ENCODE measurements around the gene SIGLEC12. TPM values are rescaled to one million over a fixed set of nuclear protein-coding genes. Genes with fewer than 3 reads are reported as not detected.

The SIGLEC12 gene
- total RNA-seq, 2 experiments from 2014 or later, result not detected

DNA sequence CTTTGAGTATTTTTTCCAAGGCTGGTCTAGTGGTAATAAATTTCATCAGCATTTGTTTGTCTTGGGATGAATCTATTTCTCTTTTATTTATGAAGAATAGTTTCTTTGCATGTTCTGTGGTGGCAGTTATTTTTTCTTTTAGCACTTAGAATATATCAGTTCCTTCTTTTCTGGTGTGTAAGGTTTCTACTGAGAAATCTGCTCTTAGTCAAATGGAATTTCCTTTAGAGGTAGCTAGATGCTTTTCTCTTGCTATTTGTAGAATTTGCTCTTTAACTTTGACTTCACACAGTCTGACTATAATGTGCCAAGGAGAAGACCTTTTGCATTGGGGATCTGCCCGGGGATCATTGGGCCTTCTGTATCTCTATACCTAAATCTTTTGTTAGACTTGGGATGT lies 33.9 kb upstream of the SIGLEC12 start:
- ChIA-PET POLR2A (no interaction called here), CTCF (no interaction called here)
- Histone ChIP-seq H3K27me3 (ENCODE audit: control insufficient read depth in 1 of 2, insufficient read depth in 2 of 2, low read length in 2 of 2) (peaks cover 13 to 38% of the 10 kb centered on the region in 2 experiments), H3K27ac (ENCODE audit: low read depth in 1 of 2, low read length in 2 of 2) (no peak overlapping the region), H3K4me3 (ENCODE audit: low read length) (no peak overlapping the region), H3K9me3 (ENCODE audit: control insufficient read depth in 1 of 2, insufficient read depth in 1 of 2, low read length in 2 of 2) (peaks cover 0 to 17% of the 10 kb centered on the region in 2 experiments), H3K4me1 (ENCODE audit: insufficient read depth, low read length) (peaks cover 5% of the 10 kb centered on the region), H3K36me3 (ENCODE audit: insufficient read depth, low read length) (no peaks in the 10 kb centered on the region)
- ATAC-seq (ENCODE audit: poor library complexity) (no peak), DNase-seq (no peak)
- no peak overlapping the region for H3K4me3 Mint-ChIP-seq
- H3K36me3 Mint-ChIP-seq (ENCODE audit: low read depth), result no peaks in the 10 kb centered on the region
- no peak overlapping the region for H3K27ac Mint-ChIP-seq
- H3K9me3 Mint-ChIP-seq, result peaks cover 4% of the 10 kb centered on the region
- TF ChIP-seq, protein P1, sequence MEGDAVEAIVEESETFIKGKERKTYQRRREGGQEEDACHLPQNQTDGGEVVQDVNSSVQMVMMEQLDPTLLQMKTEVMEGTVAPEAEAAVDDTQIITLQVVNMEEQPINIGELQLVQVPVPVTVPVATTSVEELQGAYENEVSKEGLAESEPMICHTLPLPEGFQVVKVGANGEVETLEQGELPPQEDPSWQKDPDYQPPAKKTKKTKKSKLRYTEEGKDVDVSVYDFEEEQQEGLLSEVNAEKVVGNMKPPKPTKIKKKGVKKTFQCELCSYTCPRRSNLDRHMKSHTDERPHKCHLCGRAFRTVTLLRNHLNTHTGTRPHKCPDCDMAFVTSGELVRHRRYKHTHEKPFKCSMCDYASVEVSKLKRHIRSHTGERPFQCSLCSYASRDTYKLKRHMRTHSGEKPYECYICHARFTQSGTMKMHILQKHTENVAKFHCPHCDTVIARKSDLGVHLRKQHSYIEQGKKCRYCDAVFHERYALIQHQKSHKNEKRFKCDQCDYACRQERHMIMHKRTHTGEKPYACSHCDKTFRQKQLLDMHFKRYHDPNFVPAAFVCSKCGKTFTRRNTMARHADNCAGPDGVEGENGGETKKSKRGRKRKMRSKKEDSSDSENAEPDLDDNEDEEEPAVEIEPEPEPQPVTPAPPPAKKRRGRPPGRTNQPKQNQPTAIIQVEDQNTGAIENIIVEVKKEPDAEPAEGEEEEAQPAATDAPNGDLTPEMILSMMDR (IDR thresholded peaks at IDR 0.05), result no peak
- H3K27me3 Mint-ChIP-seq, result peaks cover 81% of the 10 kb centered on the region
- H3K4me1 Mint-ChIP-seq (ENCODE audit: low read depth), result no peaks in the 10 kb centered on the region
- intact Hi-C loops (cut with DNase I, micrococcal nuclease), result no loop called here

GRCh38 chr19:51531349-51532315 lies 30.0 kb upstream of the SIGLEC12 start, which contains the start of gene SIGLEC6:
Gene SIGLEC6 (minus strand): TSS chr19:51531670. CDS start chr19:51531648, 22 bp downstream.
- no peak within 1 kb of the TSS for H3K27ac Mint-ChIP-seq
- no peaks in the 10 kb centered on the region for H3K36me3 Mint-ChIP-seq (ENCODE audit: low read depth)
- ChIA-PET POLR2A (no interaction called here), CTCF (no interaction called here)
- H3K27me3 ChIP-seq (ENCODE audit: control insufficient read depth in 1 of 2, insufficient read depth in 2 of 2, low read length in 2 of 2), result peaks cover 8 to 22% of the 10 kb centered on the region in 2 experiments
- H3K9me3 Mint-ChIP-seq, result peaks cover 4% of the 10 kb centered on the region
- no peak within 1 kb of the TSS for H3K27ac ChIP-seq (ENCODE audit: low read depth in 1 of 2, low read length in 2 of 2)
- TF ChIP-seq, protein P1 (IDR thresholded peaks at IDR 0.05), result no peak
- DNase-seq (peak in 4 of 14 experiments; percentile 5 to 65 (median 50)), ATAC-seq (ENCODE audit: poor library complexity) (peak; percentile 52)
- peaks cover 5% of the 10 kb centered on the region for H3K4me1 ChIP-seq (ENCODE audit: insufficient read depth, low read length)
- intact Hi-C loops (cut with DNase I, micrococcal nuclease), result no loop called here
- no peak within 1 kb of the TSS for H3K4me3 Mint-ChIP-seq
- H3K27me3 Mint-ChIP-seq, result peaks cover 80% of the 10 kb centered on the region
- no peaks in the 10 kb centered on the region for H3K4me1 Mint-ChIP-seq (ENCODE audit: low read depth)
- H3K4me3 ChIP-seq (ENCODE audit: low read length), result no peak within 1 kb of the TSS
- H3K9me3 ChIP-seq (ENCODE audit: control insufficient read depth in 1 of 2, insufficient read depth in 1 of 2, low read length in 2 of 2), result peaks cover 0 to 12% of the 10 kb centered on the region in 2 experiments
- H3K36me3 ChIP-seq (ENCODE audit: insufficient read depth, low read length), result no peaks in the 10 kb centered on the region

DNA sequence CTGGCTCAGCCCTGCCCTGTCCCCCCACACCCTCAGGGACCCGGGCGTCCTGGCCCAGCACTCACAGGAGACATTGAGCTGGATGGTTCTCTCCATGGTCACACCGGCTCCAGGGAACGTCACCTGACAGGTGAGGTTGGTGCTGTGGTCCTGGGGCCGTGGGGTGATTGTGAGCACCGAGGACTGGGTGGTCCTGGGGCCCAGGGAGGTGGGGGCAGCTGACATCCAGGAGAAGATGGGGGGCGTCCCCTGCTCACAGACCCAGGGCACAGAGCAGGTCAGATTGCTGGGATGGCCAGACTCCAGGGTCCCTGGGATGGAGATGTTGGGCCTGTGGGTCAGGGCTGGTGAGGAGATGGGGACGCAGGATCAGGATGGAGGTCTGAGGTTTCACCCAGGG lies 29.0 kb upstream of the SIGLEC12 start:
- ATAC-seq (ENCODE audit: poor library complexity) (no peak), DNase-seq (no peak)
- Mint-ChIP-seq H3K27ac (no peak overlapping the region), H3K27me3 (peaks cover 75% of the 10 kb centered on the region), H3K4me1 (ENCODE audit: low read depth) (no peaks in the 10 kb centered on the region), H3K4me3 (no peak overlapping the region), H3K9me3 (peaks cover 3% of the 10 kb centered on the region), H3K36me3 (ENCODE audit: low read depth) (no peaks in the 10 kb centered on the region)
- TF ChIP-seq, protein P1 (IDR thresholded peaks at IDR 0.05), result no peak
- ChIA-PET POLR2A (interaction anchor here (0.7 kb wide), 1 partner anchor 25 kb away, joined by 3 read pairs; no protein-coding TSS in a partner anchor), CTCF (no interaction called here)
- Histone ChIP-seq H3K4me3 (ENCODE audit: low read length) (no peak overlapping the region), H3K36me3 (ENCODE audit: insufficient read depth, low read length) (no peaks in the 10 kb centered on the region), H3K9me3 (ENCODE audit: control insufficient read depth in 1 of 2, insufficient read depth in 1 of 2, low read length in 2 of 2) (peaks cover 0 to 15% of the 10 kb centered on the region in 2 experiments), H3K27ac (ENCODE audit: low read depth in 1 of 2, low read length in 2 of 2) (no peak overlapping the region), H3K27me3 (ENCODE audit: control insufficient read depth in 1 of 2, insufficient read depth in 2 of 2, low read length in 2 of 2) (peaks cover 8 to 22% of the 10 kb centered on the region in 2 experiments), H3K4me1 (ENCODE audit: insufficient read depth, low read length) (peaks cover 5% of the 10 kb centered on the region)
- intact Hi-C loops (cut with DNase I, micrococcal nuclease), result no loop called here
